IMR-90 (cell line): ENCODE results near the gene TEK. TPM values are rescaled to one million over a fixed set of nuclear protein-coding genes. Genes with fewer than 3 reads are reported as not detected.

Source experiments
- ATAC-seq: fragments of 200-7000 bp; cut with Tn5 transposase; 2 replicates; pipeline ENCODE4 v1.9.1; 2020; ENCODE audit warnings: low read depth, mild to moderate bottlenecking, moderate library complexity
- BruUV-seq: library from RNA; stranded (reverse); fragments of 400-500 nt; replicated peaks from 2 replicates; lab custom pipeline; 2021; lab: Mats Ljungman, UMichigan
- CTCF ChIA-PET: fragments of 300-600 bp; formaldehyde crosslinking; extraction: SDS; loops from one replicate; lab custom pipeline; 2021; ENCODE audit warnings: antibody characterized with exemption; lab: Yijun Ruan, JAX
- POLR2A ChIA-PET: fragments of 300-600 bp; sonication (Branson Sonifier 250); formaldehyde crosslinking; loops from one replicate; lab custom pipeline; 2022; ENCODE audit warnings: antibody characterized with exemption; ENCODE audit not compliant: unreplicated experiment; lab: Charles Lee
- DNase-seq: peaks from one replicate; pipeline ENCODE4 v3.0.0; 2013
- H2AFZ ChIP-seq: replicated peaks from 2 replicates; pipeline ENCODE3; 2013; ENCODE audit warnings: low read length, mild to moderate bottlenecking; ENCODE audit not compliant: poor library complexity
- H2AK5ac ChIP-seq: 2 replicates; pipeline ENCODE4 v1.6.1; 2013; ENCODE audit warnings: low read depth, low read length, inconsistent platforms
- H2AK9ac ChIP-seq: replicated peaks from 2 replicates; pipeline ENCODE3; 2013; ENCODE audit warnings: mild to moderate bottlenecking, low read depth, low read length, moderate library complexity; ENCODE audit not compliant: poor library complexity
- H2BK120ac ChIP-seq: 2 replicates; pipeline ENCODE4 v1.6.1; 2013; ENCODE audit warnings: low read depth, low read length, inconsistent platforms
- H2BK15ac ChIP-seq: 3 replicates; pipeline ENCODE4 v1.6.1; 2013; ENCODE audit warnings: low read depth, low read length, inconsistent platforms
- H2BK20ac ChIP-seq: 2 replicates; pipeline ENCODE4 v1.6.1; 2013; ENCODE audit warnings: low read depth, mild to moderate bottlenecking, inconsistent platforms, low read length, moderate library complexity
- H2BK5ac ChIP-seq: 2 replicates; pipeline ENCODE4 v1.6.1; 2013; ENCODE audit warnings: mild to moderate bottlenecking, low read depth, low read length, inconsistent platforms; ENCODE audit not compliant: poor library complexity, severe bottlenecking
- H3K14ac ChIP-seq: replicated peaks from 2 replicates; pipeline ENCODE4 v1.6.1; 2013; ENCODE audit warnings: low read depth, low read length, inconsistent platforms
- H3K18ac ChIP-seq: 2 replicates; pipeline ENCODE4 v1.6.1; 2013; ENCODE audit warnings: low read depth, low read length, control low read depth
- H3K23ac ChIP-seq: 2 replicates; pipeline ENCODE4 v1.6.1; 2013; ENCODE audit warnings: low read depth, low read length, inconsistent platforms
- H3K27ac ChIP-seq: 2 replicates; pipeline ENCODE4 v1.5.1; 2013; ENCODE audit warnings: mild to moderate bottlenecking, control low read depth, low read length; ENCODE audit not compliant: insufficient read depth
- H3K27me3 ChIP-seq: 2 replicates; pipeline ENCODE4 v1.6.1; 2013; ENCODE audit warnings: low read length; ENCODE audit not compliant: control insufficient read depth, insufficient read depth
- H3K36me3 ChIP-seq: 2 replicates; pipeline ENCODE4 v1.6.1; 2013; ENCODE audit warnings: low read length, mixed read lengths; ENCODE audit not compliant: control insufficient read depth, insufficient read depth
- H3K4ac ChIP-seq: 2 replicates; pipeline ENCODE4 v1.6.1; 2013; ENCODE audit warnings: low read depth, low read length, inconsistent platforms
- H3K4me1 ChIP-seq: 2 replicates; pipeline ENCODE4 v1.6.1; 2013; ENCODE audit warnings: low read length, mixed read lengths; ENCODE audit not compliant: control insufficient read depth, insufficient read depth
- H3K4me2 ChIP-seq: 2 replicates; pipeline ENCODE4 v1.6.1; 2013; ENCODE audit warnings: low read depth, mild to moderate bottlenecking, control low read depth, low read length, moderate library complexity
- H3K4me3 ChIP-seq: 2 replicates; pipeline ENCODE4 v1.5.1; 2013; ENCODE audit warnings: low read depth, mild to moderate bottlenecking, control low read depth, low read length, moderate library complexity; ENCODE audit not compliant: insufficient read depth
- H3K56ac ChIP-seq: 2 replicates; pipeline ENCODE4 v1.6.1; 2013; ENCODE audit warnings: low read length, inconsistent platforms; ENCODE audit not compliant: insufficient read depth; ENCODE audit errors: extremely low read depth
- H3K79me1 ChIP-seq, 2 experiments: 2 replicates each; pipeline ENCODE4 v1.6.1; 2013; ENCODE audit warnings: low read length in 2 of 2, inconsistent platforms in 1 of 2, low read depth in 1 of 2
- H3K9ac ChIP-seq: 2 replicates; pipeline ENCODE4 v1.6.1; 2013; ENCODE audit warnings: low read depth, low read length, control low read depth
- H3K9me1 ChIP-seq: 2 replicates; pipeline ENCODE4 v1.6.1; 2013; ENCODE audit warnings: low read length, inconsistent platforms; ENCODE audit not compliant: insufficient read depth
- H3K9me3 ChIP-seq: 2 replicates; pipeline ENCODE4 v1.6.1; 2013; ENCODE audit warnings: low read length; ENCODE audit not compliant: control insufficient read depth, insufficient read depth
- H4K20me1 ChIP-seq: 2 replicates; pipeline ENCODE4 v1.6.1; 2013; ENCODE audit warnings: low read length, inconsistent platforms; ENCODE audit not compliant: insufficient read depth
- H4K5ac ChIP-seq: 2 replicates; pipeline ENCODE4 v1.6.1; 2013; ENCODE audit warnings: mild to moderate bottlenecking, low read depth, low read length, control low read depth
- H4K8ac ChIP-seq, 2 experiments: 2 replicates each; pipeline ENCODE4 v1.6.1; 2013; ENCODE audit warnings: low read depth in 2 of 2, low read length in 2 of 2, control low read depth in 1 of 2, inconsistent platforms in 1 of 2
- H4K91ac ChIP-seq: 2 replicates; pipeline ENCODE4 v1.6.1; 2013; ENCODE audit warnings: low read depth, low read length, inconsistent platforms; ENCODE audit not compliant: insufficient read depth
- CEBPB ChIP-seq: IDR thresholded peaks from 2 replicates; pipeline ENCODE4 v1.6.1; 2012; ENCODE audit warnings: low read depth, low read length, improper control_type of control experiment
- MAFK ChIP-seq: IDR thresholded peaks from 2 replicates; pipeline ENCODE4 v1.6.1; 2012; ENCODE audit warnings: low read depth, low read length, improper control_type of control experiment
- NFE2L2 ChIP-seq: fragments of 150-350 bp; IDR thresholded peaks from 2 replicates; pipeline ENCODE4 v1.6.1; 2016; ENCODE audit warnings: low read depth, mild to moderate bottlenecking, low read length
- WGBS, 2 experiments: methylation state at CpG; one replicate each; pipeline versions ENCODE4 v1.1.5 to v1.1.7; 2013; ENCODE audit warnings: missing lambda C conversion rate in 2 of 2; ENCODE audit not compliant: insufficient read length in 1 of 2; ENCODE audit errors: extremely low coverage in 2 of 2; 5-methylcytosine and 5-hydroxymethylcytosine counted together
- dilution Hi-C: fragments of 300-500 bp; cut with HindIII; formaldehyde crosslinking; loops from one replicate; pipeline ENCODE4 v1.14.3; 2018; ENCODE audit warnings: low sequenced_read_pairs; ENCODE audit not compliant: unreplicated experiment
- in situ Hi-C: fragments of 300-500 bp; cut with MboI; formaldehyde crosslinking; loops from 3 replicates; pipeline ENCODE4 v1.14.3; 2019; ENCODE audit warnings: low sequenced_read_pairs, inconsistent platforms, mixed read lengths
- intact Hi-C: fragments of 100-400 bp; cut with micrococcal nuclease; formaldehyde crosslinking; loops from 2 replicates; pipeline ENCODE4 v1.10.0; 2022
- polyA plus RNA-seq, 3 experiments: library from polyadenylated mRNA; depleted of rRNA; stranded (reverse); fragments of >200 nt; gene quantifications; 2 replicates each; pipeline ENCODE4 v1.2.3, GENCODE V29; 2012; ENCODE audit warnings: low replicate concordance in 1 of 3
- total RNA-seq: library from RNA; depleted of rRNA; stranded (reverse); fragments of >200 nt; gene quantifications from 2 replicates; pipeline ENCODE4 v1.2.3, GENCODE V29; 2012
- TF ChIP-seq, protein P1 (sequence below): conservative IDR thresholded peaks from 2 replicates; pipeline ENCODE4 v1.5.1; 2012; ENCODE audit warnings: mild to moderate bottlenecking, low read depth, low read length, improper control_type of control experiment

Gene TEK
- total and polyA plus RNA-seq, 2 of the 4 experiments (the other 2 are of a cell fraction) = 6.3 to 11.7 TPM

DNA sequence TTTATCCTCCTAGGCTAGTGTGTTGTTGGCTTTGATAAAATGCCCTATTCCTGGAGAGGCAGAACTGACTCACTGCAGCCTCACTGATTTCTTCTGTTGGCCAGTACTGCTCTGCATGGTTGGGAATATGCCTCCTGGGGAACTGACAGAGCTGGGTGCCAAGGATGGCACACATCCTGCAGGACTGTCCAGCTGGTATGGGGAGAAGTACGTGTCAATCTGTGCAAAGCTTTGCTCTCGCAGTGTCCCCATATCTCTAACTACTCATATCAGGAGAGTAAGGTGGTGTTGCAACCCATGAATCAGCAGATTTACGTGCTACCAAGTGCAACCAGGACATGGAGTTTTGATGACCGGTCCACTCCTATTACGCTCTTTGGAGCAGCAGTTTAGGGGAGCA lies 74.7 kb downstream of the TEK start:
- peaks cover 3 to 10% of the 10 kb centered on the region in 2 experiments; a peak in 2 of 4 replicates for H3K79me1 ChIP-seq
- 0 out of 2 replicates have a peak overlapping the region, but pooled peaks have one; percentile 7 for H3K14ac ChIP-seq
- no peaks in the 10 kb centered on the region for H3K9me3 ChIP-seq
- H4K20me1 ChIP-seq = no peaks in the 10 kb centered on the region
- ChIA-PET POLR2A (no interaction called here), CTCF (no interaction called here)
- peak overlapping the region; percentile 46 for H4K91ac ChIP-seq
- H3K4me3 ChIP-seq = no peak overlapping the region
- peaks cover 20% of the 10 kb centered on the region for H3K4me1 ChIP-seq
- BruUV-seq = no TSS peak
- in situ Hi-C loops = no loop called here
- TF ChIP-seq CEBPB (peak; percentile 61; the same call in 1 of the 2 replicates), MAFK (peak; percentile 25; the same call in 1 of the 2 replicates), NFE2L2 (peak; percentile 73)
- TF ChIP-seq, protein P1, sequence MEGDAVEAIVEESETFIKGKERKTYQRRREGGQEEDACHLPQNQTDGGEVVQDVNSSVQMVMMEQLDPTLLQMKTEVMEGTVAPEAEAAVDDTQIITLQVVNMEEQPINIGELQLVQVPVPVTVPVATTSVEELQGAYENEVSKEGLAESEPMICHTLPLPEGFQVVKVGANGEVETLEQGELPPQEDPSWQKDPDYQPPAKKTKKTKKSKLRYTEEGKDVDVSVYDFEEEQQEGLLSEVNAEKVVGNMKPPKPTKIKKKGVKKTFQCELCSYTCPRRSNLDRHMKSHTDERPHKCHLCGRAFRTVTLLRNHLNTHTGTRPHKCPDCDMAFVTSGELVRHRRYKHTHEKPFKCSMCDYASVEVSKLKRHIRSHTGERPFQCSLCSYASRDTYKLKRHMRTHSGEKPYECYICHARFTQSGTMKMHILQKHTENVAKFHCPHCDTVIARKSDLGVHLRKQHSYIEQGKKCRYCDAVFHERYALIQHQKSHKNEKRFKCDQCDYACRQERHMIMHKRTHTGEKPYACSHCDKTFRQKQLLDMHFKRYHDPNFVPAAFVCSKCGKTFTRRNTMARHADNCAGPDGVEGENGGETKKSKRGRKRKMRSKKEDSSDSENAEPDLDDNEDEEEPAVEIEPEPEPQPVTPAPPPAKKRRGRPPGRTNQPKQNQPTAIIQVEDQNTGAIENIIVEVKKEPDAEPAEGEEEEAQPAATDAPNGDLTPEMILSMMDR = no peak
- H4K8ac ChIP-seq = 0 out of 4 replicates have a peak overlapping the region, but pooled peaks of 1 of the 2 experiments have one; percentile 16
- intact Hi-C loops = loop anchor here (5.0 to 10.0 kb wide), 2 partner anchors 56 to 239 kb away; partner anchors contain the start of gene PLAA
- H3K36me3 ChIP-seq = peaks cover 16% of the 10 kb centered on the region
- peak overlapping the region; percentile 70 for H2AK5ac ChIP-seq
- H3K4me2 ChIP-seq = no peak overlapping the region
- no CpG with 5 or more reads among the region's 5 CpGs for WGBS, 2 experiments
- H2BK120ac ChIP-seq = peak overlapping the region; percentile 24; the same call in 1 of the 2 replicates
- no peak overlapping the region for H3K23ac ChIP-seq
- peak overlapping the region; percentile 37 for H2AFZ ChIP-seq
- H2BK5ac ChIP-seq = peak overlapping the region; percentile 48
- H3K56ac ChIP-seq = no peak overlapping the region
- DNase-seq (peak; percentile 50), ATAC-seq (no peak)
- dilution Hi-C loops = no loop called here
- peaks cover 8% of the 10 kb centered on the region for H3K9me1 ChIP-seq
- peak overlapping the region; percentile 31 for H2AK9ac ChIP-seq
- peak overlapping the region; percentile 21; the same call in 1 of the 2 replicates for H4K5ac ChIP-seq
- H3K18ac ChIP-seq = peak overlapping the region; percentile 45
- no peak overlapping the region for H3K9ac ChIP-seq
- peak overlapping the region; percentile 27 for H2BK20ac ChIP-seq
- peak overlapping the region; percentile 37 for H3K4ac ChIP-seq
- no peaks in the 10 kb centered on the region for H3K27me3 ChIP-seq
- peak overlapping the region; percentile 9; the same call in 1 of the 2 replicates for H3K27ac ChIP-seq
- peak overlapping the region; percentile 31; the same call in 1 of the 3 replicates for H2BK15ac ChIP-seq
